Activated CD4-positive, CD25-positive, alpha-beta regulatory T cell treated with anti-CD3 and anti-CD28 coated beads, Interleukin-2, amount 50 U/mL, for 24 hours (primary cell): Measurements from ENCODE around the gene UROD.
"Not testable (repeated sequence)": the region's sequence is repeated elsewhere in the genome, so short reads cannot be mapped to it uniquely, and the experiment has no call there.

Experiments
- ATAC-seq, 2 donors: fragments of 150-1000 bp; cut with Tn5 transposase; one replicate each; pipeline ENCODE4 v1.10.0; 2021; ENCODE audit warnings: mild to moderate bottlenecking in 1 of 2, moderate library complexity in 1 of 2

UROD gene

GRCh38 chr1:45011837-45012638 is at the start of gene UROD:
Gene UROD, plus strand, starts transcription at chr1:45012254. Its CDS starts 12 bp downstream, at chr1:45012266.
- peak; percentile 84 to 86 for ATAC-seq

GRCh38 chr1:44962729-44963128 is 49.3 kb upstream of the UROD start:
- ATAC-seq = no peak

DNA sequence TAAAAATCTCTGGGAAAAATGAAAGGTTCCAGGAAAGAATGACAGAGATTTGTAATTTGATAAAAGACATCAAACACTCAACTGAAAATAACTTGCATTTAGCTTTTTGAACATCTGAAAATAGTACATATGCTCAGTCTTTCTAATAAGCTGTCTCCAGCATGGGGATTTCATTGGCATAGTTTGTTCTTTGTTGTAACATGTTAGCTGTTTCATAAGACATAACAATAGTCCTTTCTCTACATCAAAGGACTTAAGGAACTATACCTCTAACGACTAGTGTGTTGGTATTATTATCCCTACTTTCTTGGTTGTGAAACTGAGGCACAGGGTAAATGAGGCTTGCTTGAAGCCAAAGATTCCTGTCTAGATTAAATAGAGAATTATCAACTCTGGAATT is 47.7 kb upstream of the UROD start:
- ATAC-seq = no peak

DNA sequence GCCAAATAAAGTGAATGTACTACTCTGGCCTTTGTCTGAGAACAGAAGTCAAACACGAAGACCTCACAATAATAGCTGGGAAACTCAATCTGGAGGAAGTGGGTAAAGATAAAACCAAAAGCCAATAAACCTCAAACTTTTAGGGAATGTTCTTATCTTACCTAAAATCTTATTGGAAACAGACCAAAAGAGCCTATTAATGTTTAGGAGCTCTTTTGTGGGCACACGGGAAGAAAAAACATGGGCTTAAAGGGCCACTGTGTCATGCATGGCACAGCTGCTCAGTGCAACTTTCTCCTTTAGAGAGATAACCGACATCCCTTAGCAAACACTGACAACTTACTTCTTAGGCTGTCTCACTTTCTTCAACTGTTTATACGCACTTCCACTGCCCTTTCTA is 41.7 kb upstream of the UROD start:
- no peak for ATAC-seq

- peak in 1 of 2 donors; percentile 33 for ATAC-seq
Measured at GRCh38 chr1:44973645-44974044, 38.4 kb upstream of the UROD start.

GRCh38 chr1:44976252-44976651 is 35.8 kb upstream of the UROD start:
- no peak for ATAC-seq

GRCh38 chr1:44977372-44977771 is 34.7 kb upstream of the UROD start:
- ATAC-seq = not testable (repeated sequence)

- peak in 1 of 2 donors; percentile 1 for ATAC-seq
Measured at GRCh38 chr1:44985747-44986359, 26.2 kb upstream of the UROD start.

DNA sequence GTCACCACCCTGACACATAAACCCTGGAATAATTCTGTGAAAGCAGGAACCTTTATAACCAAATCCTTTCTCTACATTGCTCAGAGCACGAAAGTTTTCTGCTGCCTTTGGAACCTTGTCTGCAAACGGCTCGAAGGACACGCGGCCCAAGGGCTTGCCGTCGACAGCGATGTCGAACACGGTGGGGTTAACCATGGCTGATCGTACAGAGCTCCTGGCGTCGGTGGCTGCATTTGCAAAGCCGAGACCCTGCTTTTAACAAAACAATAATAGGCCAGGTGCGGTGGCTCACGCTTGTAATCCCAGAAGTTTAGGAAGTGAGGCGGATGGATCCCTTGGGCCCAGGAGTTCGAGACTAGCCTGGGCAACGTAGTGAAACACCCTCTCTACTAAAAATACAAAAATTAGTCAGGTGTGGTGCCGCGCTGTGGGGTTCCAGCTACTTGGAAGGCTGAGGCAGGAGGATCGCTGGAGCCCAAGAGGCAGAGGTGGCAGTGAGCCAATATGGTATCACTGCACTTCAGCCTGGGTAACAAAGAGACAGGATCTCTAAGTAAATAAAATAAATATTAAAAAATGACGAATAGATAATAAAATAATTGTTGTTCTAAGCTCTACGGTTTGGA is 23.4 kb upstream of the UROD start:
- ATAC-seq = no peak

DNA sequence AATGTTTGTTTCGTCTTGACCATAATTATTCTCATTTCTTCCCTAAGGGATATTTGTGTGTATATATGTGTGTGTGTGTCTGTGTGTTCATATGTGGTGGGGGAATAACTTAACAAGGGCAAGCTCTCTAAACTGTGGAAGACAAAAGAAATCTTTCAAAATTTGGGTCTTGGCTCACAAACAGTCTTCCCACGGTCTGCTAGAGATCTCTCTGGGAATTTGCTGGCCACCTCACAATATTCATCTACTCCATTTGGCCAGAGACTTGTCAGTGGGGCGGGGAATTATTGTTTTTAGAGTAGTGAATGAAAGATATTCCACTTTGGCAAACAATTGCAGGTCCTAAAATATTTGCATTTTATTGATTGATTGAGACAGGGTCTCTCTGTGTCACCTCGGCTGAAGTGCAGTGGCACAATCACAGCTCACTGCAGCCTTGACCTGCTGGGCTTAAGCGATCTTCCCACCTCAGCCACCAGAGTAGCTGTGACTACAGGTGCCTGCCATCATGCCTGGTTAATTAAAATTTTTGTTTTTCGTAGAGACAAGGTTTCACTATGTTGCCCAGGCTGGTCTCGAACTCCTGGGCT is 17.6 kb upstream of the UROD start:
- no peak for ATAC-seq

DNA sequence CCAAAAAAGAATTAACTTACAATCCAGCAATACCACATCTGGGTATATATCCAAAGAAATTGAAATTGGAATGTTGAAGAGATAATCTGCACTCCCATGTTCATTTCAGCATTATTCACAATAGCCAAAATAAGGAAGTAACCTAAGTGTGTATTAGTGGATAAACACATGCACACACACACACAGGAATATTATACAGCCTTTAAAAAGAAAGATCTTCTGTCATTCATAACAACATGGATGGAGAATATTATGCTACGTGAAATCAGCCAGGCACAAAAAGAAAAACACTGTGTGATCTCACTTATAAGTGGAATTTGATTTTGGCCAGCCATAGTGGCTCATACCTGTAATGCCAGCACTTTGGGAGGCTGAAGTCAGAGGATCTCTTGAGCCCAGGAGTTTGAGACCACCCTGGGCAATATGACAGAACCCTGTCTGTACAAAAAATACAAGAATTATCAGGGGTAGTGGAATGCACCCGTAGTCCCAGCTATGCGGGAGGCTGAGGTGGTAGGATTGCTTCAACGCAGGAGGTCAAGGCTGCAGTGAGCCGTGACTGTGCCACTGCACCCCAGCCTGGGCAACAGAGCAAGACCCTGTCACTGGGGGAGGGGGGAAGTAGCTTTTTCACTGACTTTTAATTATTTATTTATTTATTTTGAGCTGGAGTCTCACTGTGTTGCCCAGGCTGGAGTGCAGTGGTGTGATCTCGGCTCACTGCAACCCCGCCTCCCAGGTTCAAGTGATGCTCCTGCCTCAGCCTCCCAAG is 16.4 kb upstream of the UROD start:
- no peak for ATAC-seq

- ATAC-seq = no peak
Measured at GRCh38 chr1:44999232-44999631, 12.8 kb upstream of the UROD start.

- no peak for ATAC-seq
Measured at GRCh38 chr1:45001011-45001481, 11.0 kb upstream of the UROD start.

- not testable (repeated sequence) for ATAC-seq
Measured at GRCh38 chr1:45001576-45001975, 10.5 kb upstream of the UROD start.

- ATAC-seq = no peak
Measured at GRCh38 chr1:45002650-45003645, 9.1 kb upstream of the UROD start.

DNA sequence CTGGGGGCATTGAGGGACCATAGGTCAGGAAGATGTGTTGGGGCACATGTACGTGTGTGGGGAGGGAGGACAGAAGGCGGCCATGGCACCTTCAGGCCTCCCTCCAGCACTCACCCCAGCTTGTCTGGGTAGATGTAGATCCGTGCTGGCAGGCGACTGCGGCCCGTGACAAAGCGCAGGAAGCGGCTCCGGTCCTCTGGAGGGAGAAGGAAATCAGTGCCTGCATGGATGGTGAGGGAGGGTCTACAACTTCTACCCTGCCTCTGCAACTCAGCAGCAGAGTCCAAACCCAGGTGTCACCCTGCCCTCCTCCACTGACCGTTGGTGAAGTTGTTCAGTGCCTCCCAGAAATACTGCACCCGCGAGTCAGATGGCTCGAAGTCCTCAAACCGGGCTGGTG is 8.3 kb upstream of the UROD start:
- no peak for ATAC-seq

GRCh38 chr1:45004281-45004920 is 7.7 kb upstream of the UROD start:
- no peak for ATAC-seq

GRCh38 chr1:45005761-45006160 is 6.3 kb upstream of the UROD start:
- no peak for ATAC-seq

GRCh38 chr1:45007311-45007710 is 4.7 kb upstream of the UROD start:
- no peak for ATAC-seq

DNA sequence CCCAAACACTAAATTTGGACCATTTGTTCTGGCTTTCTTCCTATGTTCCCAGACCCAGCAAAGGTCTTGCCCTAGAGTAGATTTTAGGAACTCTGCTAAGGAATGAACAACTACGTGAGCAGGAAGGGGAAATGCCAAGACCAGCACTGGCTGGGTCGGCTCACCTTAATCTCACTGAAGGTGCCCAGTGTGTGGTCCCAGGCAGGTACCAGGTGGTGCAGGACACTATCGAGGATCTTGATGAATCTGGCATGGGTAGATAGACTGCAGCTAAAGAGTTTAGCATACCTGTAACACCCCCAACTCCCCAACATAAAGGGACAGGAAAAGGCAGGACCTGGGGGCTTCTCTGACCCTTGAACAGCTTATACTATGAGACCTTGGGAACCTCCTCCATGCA is 4.0 kb upstream of the UROD start:
- ATAC-seq = no peak

DNA sequence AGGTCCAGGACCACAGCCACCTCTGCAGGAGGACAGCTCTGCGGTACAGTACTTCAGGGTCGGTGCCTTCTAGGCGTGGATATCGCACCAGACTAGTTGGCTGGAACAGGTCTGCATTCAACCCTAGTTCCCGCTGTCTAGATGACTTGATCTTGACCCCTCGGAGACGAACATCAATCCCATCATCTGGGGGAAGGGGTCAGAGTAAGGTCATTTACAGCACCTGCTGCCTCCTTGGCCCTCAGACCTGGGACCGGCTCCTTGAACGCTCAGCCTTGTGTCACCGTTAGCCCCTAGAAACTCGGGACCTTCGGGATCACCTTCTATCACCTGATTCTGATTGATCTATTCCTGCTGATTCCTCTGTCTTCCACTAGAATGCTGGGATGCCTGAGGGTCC is 3.5 kb upstream of the UROD start:
- no peak for ATAC-seq
